Panc1 (cell line): ENCODE data around the gene ZSCAN18.

Experiments used
- POLR2AphosphoS5 ChIP-seq: IDR thresholded peaks from 2 replicates; pipeline ENCODE4 v1.6.1; 2012; ENCODE audit warnings: mild to moderate bottlenecking, low read depth, low read length, moderate library complexity
- SIN3A ChIP-seq: IDR thresholded peaks from 2 replicates; pipeline ENCODE4 v1.6.1; 2012; ENCODE audit warnings: low read depth, mild to moderate bottlenecking, low read length, moderate library complexity, borderline replicate concordance; ENCODE audit not compliant: insufficient read depth
- TF ChIP-seq, protein P1 (sequence below), 2 experiments: IDR thresholded peaks; 2 replicates each; pipeline ENCODE4 v1.6.1; 2011 to 2012; ENCODE audit warnings: low read depth in 2 of 2, control low read depth in 1 of 2, low read length in 1 of 2, mild to moderate bottlenecking in 1 of 2, moderate library complexity in 1 of 2; ENCODE audit not compliant: insufficient read depth in 1 of 2
- TF ChIP-seq, protein P2 (sequence below): fragments of 450-650 bp; IDR thresholded peaks from 2 replicates; pipeline ENCODE4 v1.5.1; 2017; ENCODE audit warnings: mild to moderate bottlenecking

DNA sequence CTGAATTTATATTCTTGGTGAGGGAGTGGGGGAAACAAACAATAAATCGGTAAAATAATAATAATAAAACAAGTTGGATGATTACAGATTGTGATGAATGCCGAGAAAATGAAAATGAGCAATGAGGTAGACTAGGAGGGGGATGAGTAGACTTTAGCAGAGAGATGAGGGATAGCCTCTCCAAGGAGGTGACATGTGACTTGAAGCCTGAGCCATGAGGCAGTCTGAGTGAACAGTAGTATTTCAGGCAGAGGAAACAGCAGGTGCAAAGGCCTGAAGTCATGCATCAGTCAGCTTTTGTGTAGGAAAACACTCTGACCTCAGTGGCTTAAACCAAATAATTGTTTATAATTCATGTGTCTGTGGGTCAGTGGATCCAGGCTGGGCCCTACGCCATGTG, 34.3 kb downstream of the ZSCAN18 start:
- TF ChIP-seq, protein P1, sequence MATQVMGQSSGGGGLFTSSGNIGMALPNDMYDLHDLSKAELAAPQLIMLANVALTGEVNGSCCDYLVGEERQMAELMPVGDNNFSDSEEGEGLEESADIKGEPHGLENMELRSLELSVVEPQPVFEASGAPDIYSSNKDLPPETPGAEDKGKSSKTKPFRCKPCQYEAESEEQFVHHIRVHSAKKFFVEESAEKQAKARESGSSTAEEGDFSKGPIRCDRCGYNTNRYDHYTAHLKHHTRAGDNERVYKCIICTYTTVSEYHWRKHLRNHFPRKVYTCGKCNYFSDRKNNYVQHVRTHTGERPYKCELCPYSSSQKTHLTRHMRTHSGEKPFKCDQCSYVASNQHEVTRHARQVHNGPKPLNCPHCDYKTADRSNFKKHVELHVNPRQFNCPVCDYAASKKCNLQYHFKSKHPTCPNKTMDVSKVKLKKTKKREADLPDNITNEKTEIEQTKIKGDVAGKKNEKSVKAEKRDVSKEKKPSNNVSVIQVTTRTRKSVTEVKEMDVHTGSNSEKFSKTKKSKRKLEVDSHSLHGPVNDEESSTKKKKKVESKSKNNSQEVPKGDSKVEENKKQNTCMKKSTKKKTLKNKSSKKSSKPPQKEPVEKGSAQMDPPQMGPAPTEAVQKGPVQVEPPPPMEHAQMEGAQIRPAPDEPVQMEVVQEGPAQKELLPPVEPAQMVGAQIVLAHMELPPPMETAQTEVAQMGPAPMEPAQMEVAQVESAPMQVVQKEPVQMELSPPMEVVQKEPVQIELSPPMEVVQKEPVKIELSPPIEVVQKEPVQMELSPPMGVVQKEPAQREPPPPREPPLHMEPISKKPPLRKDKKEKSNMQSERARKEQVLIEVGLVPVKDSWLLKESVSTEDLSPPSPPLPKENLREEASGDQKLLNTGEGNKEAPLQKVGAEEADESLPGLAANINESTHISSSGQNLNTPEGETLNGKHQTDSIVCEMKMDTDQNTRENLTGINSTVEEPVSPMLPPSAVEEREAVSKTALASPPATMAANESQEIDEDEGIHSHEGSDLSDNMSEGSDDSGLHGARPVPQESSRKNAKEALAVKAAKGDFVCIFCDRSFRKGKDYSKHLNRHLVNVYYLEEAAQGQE (IDR thresholded peaks at IDR 0.05; ENCODE audit: insufficient read depth in 1 of 2, low read depth in 2 of 2, low read length in 1 of 2), result no peak
- TF ChIP-seq, protein P2, sequence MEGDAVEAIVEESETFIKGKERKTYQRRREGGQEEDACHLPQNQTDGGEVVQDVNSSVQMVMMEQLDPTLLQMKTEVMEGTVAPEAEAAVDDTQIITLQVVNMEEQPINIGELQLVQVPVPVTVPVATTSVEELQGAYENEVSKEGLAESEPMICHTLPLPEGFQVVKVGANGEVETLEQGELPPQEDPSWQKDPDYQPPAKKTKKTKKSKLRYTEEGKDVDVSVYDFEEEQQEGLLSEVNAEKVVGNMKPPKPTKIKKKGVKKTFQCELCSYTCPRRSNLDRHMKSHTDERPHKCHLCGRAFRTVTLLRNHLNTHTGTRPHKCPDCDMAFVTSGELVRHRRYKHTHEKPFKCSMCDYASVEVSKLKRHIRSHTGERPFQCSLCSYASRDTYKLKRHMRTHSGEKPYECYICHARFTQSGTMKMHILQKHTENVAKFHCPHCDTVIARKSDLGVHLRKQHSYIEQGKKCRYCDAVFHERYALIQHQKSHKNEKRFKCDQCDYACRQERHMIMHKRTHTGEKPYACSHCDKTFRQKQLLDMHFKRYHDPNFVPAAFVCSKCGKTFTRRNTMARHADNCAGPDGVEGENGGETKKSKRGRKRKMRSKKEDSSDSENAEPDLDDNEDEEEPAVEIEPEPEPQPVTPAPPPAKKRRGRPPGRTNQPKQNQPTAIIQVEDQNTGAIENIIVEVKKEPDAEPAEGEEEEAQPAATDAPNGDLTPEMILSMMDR, result no peak
- TF ChIP-seq POLR2AphosphoS5 (no peak), SIN3A (no peak)
